ENCODE data around the gene TFPT.

The TFPT gene

GRCh38 chr19:54115109-54116063 lies at the start of gene TFPT, which contains the start of gene PRPF31:
TSS of gene TFPT (minus strand) at chr19:54115657. CDS start at chr19:54115269, 388 bp downstream.
TSS of gene PRPF31 (plus strand) at chr19:54115754. CDS start at chr19:54118279, 2,525 bp downstream.
- peak; percentile 97 for DNase-seq

- no peak for DNase-seq
These were observed 49.8 kb upstream of the TFPT start for GRCh38 chr19:54165222-54165621.

- peak; percentile 56 for DNase-seq
These were observed 49.1 kb upstream of the TFPT start for GRCh38 chr19:54164369-54165068.

- DNase-seq: no peak
These were observed 47.4 kb upstream of the TFPT start for GRCh38 chr19:54162884-54163283.

GRCh38 chr19:54162241-54162805 lies 46.9 kb upstream of the TFPT start:
- DNase-seq: peak; percentile 85

GRCh38 chr19:54160854-54161253 lies 45.4 kb upstream of the TFPT start:
- no peak for DNase-seq

- DNase-seq: no peak
These were observed 44.8 kb upstream of the TFPT start for GRCh38 chr19:54160182-54160811.

- peak; percentile 100 for DNase-seq
These were observed 44.1 kb upstream of the TFPT start, which contains the start of gene LENG1 for GRCh38 chr19:54159352-54160181. TSS of gene LENG1 (minus strand) at chr19:54159721. CDS start at chr19:54159695, 26 bp downstream.

- no peak for DNase-seq
These were observed 43.4 kb upstream of the TFPT start for GRCh38 chr19:54158812-54159351.

- no peak for DNase-seq
These were observed 41.5 kb upstream of the TFPT start for GRCh38 chr19:54156953-54157352.

GRCh38 chr19:54156490-54156889 lies 41.0 kb upstream of the TFPT start:
- DNase-seq: no peak

- DNase-seq: no peak
These were observed 40.2 kb upstream of the TFPT start for GRCh38 chr19:54155694-54156093.

- DNase-seq: no peak
These were observed 39.3 kb upstream of the TFPT start for GRCh38 chr19:54154603-54155345.

- DNase-seq: no peak
These were observed 38.4 kb upstream of the TFPT start for GRCh38 chr19:54153731-54154326.

GRCh38 chr19:54152878-54153524 lies 37.5 kb upstream of the TFPT start:
- DNase-seq: no peak

GRCh38 chr19:54152267-54152666 lies 36.8 kb upstream of the TFPT start:
- DNase-seq: no peak

- no peak for DNase-seq
These were observed 36.0 kb upstream of the TFPT start for GRCh38 chr19:54151362-54152035.

GRCh38 chr19:54149021-54149812 lies 33.8 kb upstream of the TFPT start:
- no peak for DNase-seq

Measured in NCI-H2029 (cell line).